Prostate gland (tissue), 2 donors: ENCODE data around the gene SPTA1.

Source experiments
- CTCF ChIP-seq, 4 experiments: fragments of 200-600 bp in 2 of 4; fragments of 450-650 bp in 2 of 4; sonication (generic) in 2 of 4; IDR thresholded peaks; 1 replicate in 3 of 4; 2 replicates in 1 of 4; pipeline ENCODE4 v1.5.1; 2016 to 2019; ENCODE audit warnings: antibody characterized with exemption in 4 of 4, mild to moderate bottlenecking in 2 of 4, moderate library complexity in 2 of 4
- POLR2A ChIP-seq: fragments of 450-650 bp; IDR thresholded peaks from one replicate; pipeline ENCODE4 v1.6.1; 2016; ENCODE audit warnings: antibody characterized with exemption, mild to moderate bottlenecking

GRCh38 chr1:158681606-158682005 lies 4.9 kb downstream of the SPTA1 start:
- TF ChIP-seq CTCF (IDR thresholded peaks at IDR 0.05) (no peak), POLR2A (no peak)
